Measurements from ENCODE around the gene EFNA5.

EFNA5 gene

GRCh38 chr5:107610798-107611197 is 59.9 kb downstream of the EFNA5 start:
- no peak overlapping the region for H3K4me3 Mint-ChIP-seq

DNA sequence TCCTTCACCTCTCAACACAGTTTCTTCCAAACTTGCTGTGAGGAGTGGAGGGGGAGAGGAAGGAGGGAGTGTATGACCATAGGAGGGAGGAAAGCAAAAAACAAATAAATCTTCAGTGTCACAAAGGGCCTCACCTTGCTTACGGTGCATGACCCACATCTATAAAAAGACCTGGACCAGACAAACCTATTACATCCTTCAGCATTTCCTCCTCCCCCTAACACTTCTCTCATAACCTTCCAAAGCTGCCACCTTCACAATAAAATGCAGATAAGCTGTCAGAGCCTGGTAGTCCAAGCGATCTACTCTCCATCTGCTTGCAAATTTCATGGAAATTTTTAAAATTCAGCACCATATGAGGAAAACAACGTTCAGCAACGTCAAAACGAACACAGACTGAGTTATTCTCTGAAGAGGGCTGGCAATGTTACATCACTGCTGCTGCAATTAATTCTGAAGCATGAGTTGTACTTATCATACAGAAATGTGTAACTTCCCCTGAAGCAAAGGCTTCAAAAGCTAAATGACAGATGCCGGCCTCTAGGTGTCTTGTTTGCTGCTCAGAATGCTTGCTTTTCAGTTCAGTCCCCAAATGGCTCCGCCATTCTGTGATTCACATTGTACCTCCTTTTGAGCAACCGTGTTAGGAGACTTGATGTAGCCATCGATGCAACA is 62.9 kb downstream of the EFNA5 start:
- Mint-ChIP-seq H3K36me3 (ENCODE audit: low read depth) (no peaks in the 10 kb centered on the region), H3K4me1 (ENCODE audit: low read depth) (no peaks in the 10 kb centered on the region), H3K9me3 (no peaks in the 10 kb centered on the region), H3K27me3 (peaks cover 22% of the 10 kb centered on the region), H3K4me3 (no peak overlapping the region), H3K27ac (no peak overlapping the region)
- DNase-seq, result no peak

More at GRCh38 chr5:107610798-107611197, 59.9 kb downstream of the EFNA5 start:
- Mint-ChIP-seq H3K9me3 (no peaks in the 10 kb centered on the region), H3K27me3 (peaks cover 23% of the 10 kb centered on the region), H3K27ac (no peak overlapping the region), H3K36me3 (ENCODE audit: low read depth) (no peaks in the 10 kb centered on the region), H3K4me1 (ENCODE audit: low read depth) (no peaks in the 10 kb centered on the region)
- DNase-seq, result no peak

DNA sequence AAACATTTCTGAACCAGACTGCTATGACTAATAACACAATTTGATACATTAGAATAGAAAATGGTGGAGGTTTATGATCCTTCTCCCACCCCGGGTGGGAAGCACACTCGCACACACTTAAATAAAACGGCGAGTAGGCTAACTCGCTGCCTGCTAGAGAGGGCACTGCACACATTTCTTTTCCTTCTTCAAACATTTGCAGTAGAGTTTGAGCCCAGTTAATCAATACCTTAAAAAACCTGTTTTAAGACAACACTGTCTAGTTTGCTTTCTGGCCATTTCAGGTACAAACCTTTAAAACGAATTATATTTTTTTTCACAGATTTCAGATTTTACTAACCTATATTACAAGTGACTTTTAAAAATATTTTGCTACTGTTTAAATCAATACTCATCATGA is 63.5 kb downstream of the EFNA5 start:
- Mint-ChIP-seq H3K4me1 (ENCODE audit: low read depth) (no peaks in the 10 kb centered on the region), H3K9me3 (no peaks in the 10 kb centered on the region), H3K36me3 (ENCODE audit: low read depth) (no peaks in the 10 kb centered on the region), H3K4me3 (no peak overlapping the region), H3K27ac (no peak overlapping the region), H3K27me3 (peaks cover 22% of the 10 kb centered on the region)
- no peak for DNase-seq

DNA sequence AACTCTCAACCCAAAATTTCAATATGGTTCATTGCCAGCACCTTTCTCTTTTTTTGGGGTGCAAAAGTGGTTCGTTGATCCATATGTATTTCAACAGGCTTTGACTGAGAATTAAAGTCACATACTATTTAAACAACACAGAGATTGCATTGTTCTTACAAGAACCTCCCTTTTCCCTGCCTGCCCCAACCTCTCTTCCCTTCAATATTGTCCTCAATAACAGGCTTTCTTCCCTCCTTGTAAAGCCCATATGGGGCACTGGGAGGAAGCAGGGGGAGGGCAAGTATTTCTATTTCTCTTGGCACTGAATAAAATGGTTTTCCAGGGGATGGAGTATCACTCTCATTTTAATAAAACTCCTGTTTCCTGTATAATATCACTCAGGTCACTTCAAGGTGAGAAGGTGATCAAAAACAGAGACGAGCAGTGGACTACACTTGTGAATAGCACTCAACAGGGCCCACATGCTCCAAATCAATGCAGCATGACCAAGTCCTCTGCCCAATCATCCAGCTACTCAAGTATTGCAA is 65.1 kb downstream of the EFNA5 start:
- no peaks in the 10 kb centered on the region for H3K36me3 Mint-ChIP-seq (ENCODE audit: low read depth)
- peaks cover 25% of the 10 kb centered on the region for H3K27me3 Mint-ChIP-seq
- no peak overlapping the region for H3K4me3 Mint-ChIP-seq
- no peak for DNase-seq
- H3K9me3 Mint-ChIP-seq, result no peaks in the 10 kb centered on the region
- H3K4me1 Mint-ChIP-seq (ENCODE audit: low read depth), result no peaks in the 10 kb centered on the region
- no peak overlapping the region for H3K27ac Mint-ChIP-seq

DNA sequence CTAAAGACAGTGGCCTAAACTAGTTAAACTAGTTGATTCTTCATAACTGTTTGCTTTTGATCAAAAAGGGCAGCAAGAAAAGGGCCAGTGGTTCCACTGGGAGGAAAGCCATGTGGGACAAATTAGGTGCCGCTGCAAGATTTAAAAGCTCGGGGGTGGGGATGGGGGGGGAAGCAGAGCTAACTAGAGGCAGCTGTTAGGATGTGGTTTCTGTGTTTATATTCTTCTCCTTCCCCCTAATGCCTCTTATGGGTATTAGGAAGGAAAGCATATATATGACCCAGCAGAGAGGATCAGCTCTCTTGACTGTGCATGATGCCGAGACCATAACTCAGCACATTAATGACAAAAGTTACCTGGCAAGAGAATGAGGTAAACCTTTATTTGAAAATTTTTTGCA is 65.7 kb downstream of the EFNA5 start:
- Mint-ChIP-seq H3K9me3 (no peaks in the 10 kb centered on the region), H3K4me1 (ENCODE audit: low read depth) (no peaks in the 10 kb centered on the region), H3K27me3 (peaks cover 25% of the 10 kb centered on the region), H3K4me3 (no peak overlapping the region), H3K27ac (no peak overlapping the region), H3K36me3 (ENCODE audit: low read depth) (no peaks in the 10 kb centered on the region)
- no peak for DNase-seq

DNA sequence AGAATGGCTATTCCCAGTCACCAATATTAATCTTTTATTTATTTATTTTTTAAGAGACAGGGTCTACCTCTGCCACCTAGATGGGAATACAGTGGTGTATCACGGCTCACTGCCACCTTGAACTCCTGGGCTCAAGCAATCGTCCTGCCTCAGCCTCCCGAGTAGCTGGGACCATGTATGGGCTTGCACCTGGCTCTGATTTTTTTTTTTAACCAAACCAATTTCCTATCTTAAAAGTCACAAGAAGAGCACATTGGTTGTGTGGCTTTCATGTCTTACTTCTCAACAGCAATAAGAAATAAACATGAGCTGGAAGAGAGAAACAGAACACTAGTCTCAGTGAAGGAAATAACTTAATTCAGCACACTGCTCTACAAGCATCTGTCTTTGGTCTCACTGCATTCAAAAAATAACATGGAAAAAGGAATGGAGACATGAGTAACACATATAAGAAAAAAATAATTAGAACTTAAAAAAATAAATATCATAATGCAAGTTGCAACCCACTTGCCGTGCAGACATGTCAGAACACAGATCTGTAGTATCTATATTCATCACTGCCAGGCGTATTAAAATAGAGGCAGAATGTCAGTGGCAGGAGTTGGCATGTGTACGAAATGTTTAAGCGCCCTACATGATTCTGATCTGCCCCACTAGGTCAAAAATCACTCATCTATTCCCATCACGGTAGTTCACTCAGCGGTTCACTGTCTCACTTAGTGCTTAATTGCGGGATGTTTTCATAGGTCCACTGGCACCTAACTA is 66.4 kb downstream of the EFNA5 start:
- peaks cover 25% of the 10 kb centered on the region for H3K27me3 Mint-ChIP-seq
- no peak overlapping the region for H3K27ac Mint-ChIP-seq
- no peak for DNase-seq

DNA sequence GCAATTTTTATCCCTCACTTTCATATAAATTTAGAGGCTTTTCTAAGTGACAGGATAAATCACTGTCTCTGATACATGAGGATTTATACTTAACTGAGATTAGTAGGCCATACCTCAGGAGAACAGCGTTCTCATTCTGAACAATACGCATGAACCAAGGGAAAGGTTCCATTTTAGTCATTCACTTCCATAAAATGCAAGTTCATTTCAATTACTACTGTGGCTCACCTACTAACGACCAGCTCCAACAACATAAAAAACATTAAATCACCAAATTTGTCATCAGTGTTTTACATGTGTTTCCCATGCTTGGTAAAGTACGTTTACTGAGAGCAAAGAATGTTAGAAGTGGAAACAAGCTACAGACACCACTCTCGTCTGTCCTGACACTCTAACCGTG is 67.4 kb downstream of the EFNA5 start:
- Mint-ChIP-seq H3K27ac (no peak overlapping the region), H3K4me1 (ENCODE audit: low read depth) (no peaks in the 10 kb centered on the region), H3K27me3 (peaks cover 24% of the 10 kb centered on the region), H3K36me3 (ENCODE audit: low read depth) (no peaks in the 10 kb centered on the region), H3K9me3 (no peaks in the 10 kb centered on the region), H3K4me3 (no peak overlapping the region)
- no peak for DNase-seq

More for the DNA sequence above, 66.4 kb downstream of the EFNA5 start:
- Mint-ChIP-seq H3K4me1 (ENCODE audit: low read depth) (no peaks in the 10 kb centered on the region), H3K4me3 (no peak overlapping the region), H3K9me3 (no peaks in the 10 kb centered on the region), H3K36me3 (ENCODE audit: low read depth) (no peaks in the 10 kb centered on the region)

GRCh38 chr5:107602896-107603295 is 67.8 kb downstream of the EFNA5 start:
- Mint-ChIP-seq H3K4me3 (no peak overlapping the region), H3K27ac (no peak overlapping the region), H3K9me3 (no peaks in the 10 kb centered on the region), H3K36me3 (ENCODE audit: low read depth) (no peaks in the 10 kb centered on the region), H3K4me1 (ENCODE audit: low read depth) (no peaks in the 10 kb centered on the region), H3K27me3 (peaks cover 19% of the 10 kb centered on the region)
- DNase-seq, result no peak

DNA sequence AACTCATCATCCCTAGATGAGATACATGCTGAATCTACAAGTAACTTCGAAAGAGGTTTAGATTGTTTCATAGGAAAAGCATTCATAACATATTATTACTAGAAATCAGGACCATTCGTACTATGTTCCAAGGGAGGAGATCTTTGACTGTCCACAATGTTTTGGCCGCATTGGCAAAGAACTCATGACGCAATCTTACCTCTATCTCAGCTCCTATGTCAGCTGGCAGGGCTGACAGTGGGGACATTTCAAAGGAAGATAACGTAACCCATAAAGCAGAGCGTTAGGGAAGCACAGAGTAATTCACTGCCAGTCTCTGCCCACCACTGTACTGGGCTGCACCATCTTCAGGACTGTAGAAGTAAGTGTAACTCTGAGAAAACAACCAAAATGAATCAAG is 69.7 kb downstream of the EFNA5 start:
- Mint-ChIP-seq H3K27ac (no peak overlapping the region), H3K27me3 (peaks cover 21% of the 10 kb centered on the region), H3K4me1 (ENCODE audit: low read depth) (no peaks in the 10 kb centered on the region), H3K4me3 (no peak overlapping the region), H3K36me3 (ENCODE audit: low read depth) (no peaks in the 10 kb centered on the region), H3K9me3 (no peaks in the 10 kb centered on the region)
- no peak for DNase-seq

- DNase-seq, result no peak
- Mint-ChIP-seq H3K36me3 (ENCODE audit: low read depth) (no peaks in the 10 kb centered on the region), H3K9me3 (no peaks in the 10 kb centered on the region), H3K27ac (no peak overlapping the region), H3K27me3 (peaks cover 16% of the 10 kb centered on the region), H3K4me1 (ENCODE audit: low read depth) (no peaks in the 10 kb centered on the region), H3K4me3 (no peak overlapping the region)
Observed at GRCh38 chr5:107598958-107599357, 71.8 kb downstream of the EFNA5 start.

- Mint-ChIP-seq H3K27me3 (peaks cover 16% of the 10 kb centered on the region), H3K36me3 (ENCODE audit: low read depth) (no peaks in the 10 kb centered on the region), H3K27ac (no peak overlapping the region), H3K4me3 (no peak overlapping the region), H3K9me3 (no peaks in the 10 kb centered on the region), H3K4me1 (ENCODE audit: low read depth) (no peaks in the 10 kb centered on the region)
- DNase-seq, result no peak
Observed at GRCh38 chr5:107597803-107598202, 72.9 kb downstream of the EFNA5 start.

GRCh38 chr5:107597247-107597646 is 73.5 kb downstream of the EFNA5 start:
- no peak overlapping the region for H3K27ac Mint-ChIP-seq
- H3K4me1 Mint-ChIP-seq (ENCODE audit: low read depth), result no peaks in the 10 kb centered on the region
- H3K9me3 Mint-ChIP-seq, result no peaks in the 10 kb centered on the region
- no peak for DNase-seq
- no peak overlapping the region for H3K4me3 Mint-ChIP-seq
- no peaks in the 10 kb centered on the region for H3K36me3 Mint-ChIP-seq (ENCODE audit: low read depth)
- H3K27me3 Mint-ChIP-seq, result peaks cover 16% of the 10 kb centered on the region

DNA sequence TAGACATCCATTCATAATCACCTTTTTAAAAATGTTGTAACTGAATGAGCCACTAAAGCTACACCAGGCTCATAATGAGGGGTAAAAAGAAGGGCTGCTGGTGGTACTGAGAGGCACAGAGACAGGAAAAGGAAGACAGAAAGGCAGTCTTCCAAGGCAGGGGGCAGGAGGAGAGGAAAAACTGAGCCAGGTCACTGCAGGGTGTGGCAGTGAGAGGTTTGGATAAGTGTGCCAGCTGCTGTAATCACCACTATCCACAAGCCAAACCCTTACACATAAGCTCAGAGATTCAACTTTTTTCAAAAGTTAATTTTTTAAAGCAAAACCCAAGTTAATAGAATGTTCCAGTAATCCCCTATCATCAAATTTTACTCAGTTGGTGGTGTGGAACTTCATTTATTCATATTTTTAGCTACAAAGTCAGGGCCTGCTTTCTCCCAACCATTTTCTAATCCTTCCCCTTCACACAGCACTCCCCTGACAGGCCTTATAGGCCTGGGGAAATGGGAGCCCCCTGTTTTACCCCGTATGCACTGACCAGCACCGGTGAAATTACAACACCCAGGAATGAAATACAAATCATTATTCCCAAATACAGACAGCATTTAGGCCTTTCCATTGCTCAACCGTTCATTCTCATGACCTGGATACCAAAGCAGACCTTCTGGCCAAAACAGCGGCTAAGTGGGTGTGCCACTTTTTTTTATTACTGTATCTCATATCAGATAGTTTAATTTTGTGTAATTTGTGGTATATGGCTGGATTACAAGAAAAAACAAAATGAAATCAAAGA is 76.3 kb downstream of the EFNA5 start:
- no peaks in the 10 kb centered on the region for H3K36me3 Mint-ChIP-seq (ENCODE audit: low read depth)
- H3K27ac Mint-ChIP-seq, result no peak overlapping the region
- peaks cover 13% of the 10 kb centered on the region for H3K27me3 Mint-ChIP-seq
- H3K4me3 Mint-ChIP-seq, result no peak overlapping the region
- H3K4me1 Mint-ChIP-seq (ENCODE audit: low read depth), result no peaks in the 10 kb centered on the region
- DNase-seq, result no peak
- no peaks in the 10 kb centered on the region for H3K9me3 Mint-ChIP-seq

GRCh38 chr5:107593009-107593408 is 77.7 kb downstream of the EFNA5 start:
- Mint-ChIP-seq H3K27ac (no peak overlapping the region), H3K4me1 (ENCODE audit: low read depth) (no peaks in the 10 kb centered on the region), H3K4me3 (no peak overlapping the region), H3K27me3 (peaks cover 13% of the 10 kb centered on the region), H3K9me3 (no peaks in the 10 kb centered on the region), H3K36me3 (ENCODE audit: low read depth) (no peaks in the 10 kb centered on the region)
- no peak for DNase-seq
